ENCODE data around the gene EXOSC6. TPM values are rescaled to one million over a fixed set of nuclear protein-coding genes. Genes with fewer than 3 reads are reported as not detected.
"Not testable (repeated sequence)": the region's sequence is repeated elsewhere in the genome, so short reads cannot be mapped to it uniquely, and the experiment has no call there.

Gene EXOSC6
- total and polyA plus RNA-seq, 2 of the 4 experiments (the other 2 are of a cell fraction), result 5.8 to 7.0 TPM

- H4K5ac ChIP-seq (ENCODE audit: low read depth, low read length); H3K9me1 ChIP-seq (ENCODE audit: insufficient read depth, low read length); H3K56ac ChIP-seq (ENCODE audit: extremely low read depth, insufficient read depth, low read length); H3K23ac ChIP-seq (ENCODE audit: low read depth, low read length); H2BK120ac ChIP-seq (ENCODE audit: low read depth, low read length); POLR2A ChIA-PET (ENCODE audit: unreplicated experiment); CTCF ChIA-PET; BruUV-seq (replicated peaks); H3K9me3 ChIP-seq (ENCODE audit: control insufficient read depth, insufficient read depth, low read length); H3K9ac ChIP-seq (ENCODE audit: low read depth, low read length); intact Hi-C loops (cut with micrococcal nuclease); H3K4me1 ChIP-seq (ENCODE audit: control insufficient read depth, insufficient read depth, low read length); dilution Hi-C loops (cut with HindIII; ENCODE audit: low sequenced_read_pairs, unreplicated experiment); H2BK5ac ChIP-seq (ENCODE audit: low read depth, low read length, poor library complexity, severe bottlenecking); H3K4ac ChIP-seq (ENCODE audit: low read depth, low read length); H4K8ac ChIP-seq (ENCODE audit: low read depth in 2 of 2, low read length in 2 of 2); H2AK9ac ChIP-seq (replicated peaks; ENCODE audit: low read depth, low read length, poor library complexity); H2BK15ac ChIP-seq (ENCODE audit: low read depth, low read length); in situ Hi-C loops (cut with MboI; ENCODE audit: low sequenced_read_pairs); H4K91ac ChIP-seq (ENCODE audit: insufficient read depth, low read depth, low read length); H2AK5ac ChIP-seq (ENCODE audit: low read depth, low read length); H2AFZ ChIP-seq (replicated peaks; ENCODE audit: low read length, poor library complexity); ATAC-seq (ENCODE audit: low read depth); H3K14ac ChIP-seq (replicated peaks; ENCODE audit: low read depth, low read length); H3K4me2 ChIP-seq (ENCODE audit: low read depth, low read length); H2BK20ac ChIP-seq (ENCODE audit: low read depth, low read length); H3K27ac ChIP-seq (ENCODE audit: insufficient read depth, low read length); H3K4me3 ChIP-seq (ENCODE audit: insufficient read depth, low read depth, low read length); DNase-seq; H3K27me3 ChIP-seq (ENCODE audit: control insufficient read depth, insufficient read depth, low read length); H3K18ac ChIP-seq (ENCODE audit: low read depth, low read length): not testable (repeated sequence)
- H3K79me1 ChIP-seq (ENCODE audit: low read depth in 1 of 2, low read length in 2 of 2), result peaks cover 10 to 35% of the 10 kb centered on the region in 2 experiments
- no CpG with 5 or more reads among the region's 6 CpGs for WGBS, 2 experiments (ENCODE audit: extremely low coverage in 2 of 2, insufficient read length in 1 of 2)
- peaks cover 78% of the 10 kb centered on the region for H3K36me3 ChIP-seq (ENCODE audit: control insufficient read depth, insufficient read depth, low read length)
- peaks cover 25% of the 10 kb centered on the region; the same call in 1 of the 2 replicates for H4K20me1 ChIP-seq (ENCODE audit: insufficient read depth, low read length)
These were observed 8.2 kb upstream of the EXOSC6 start for GRCh38 chr16:70259903-70260302.

All from IMR-90 (cell line).